ENCODE data around the gene AACS. TPM values are rescaled to one million over a fixed set of nuclear protein-coding genes. Genes with fewer than 3 reads are reported as not detected.

AACS gene
- polyA plus RNA-seq, 12 donors = 17.2 to 45.2 (median 32.3) TPM; not detected in 1

- DNase-seq = no peak
These were observed 84.2 kb downstream of the AACS start for GRCh38 chr12:125149160-125150108.

- no peak for DNase-seq
These were observed 86.0 kb downstream of the AACS start for GRCh38 chr12:125151284-125151683.

DNA sequence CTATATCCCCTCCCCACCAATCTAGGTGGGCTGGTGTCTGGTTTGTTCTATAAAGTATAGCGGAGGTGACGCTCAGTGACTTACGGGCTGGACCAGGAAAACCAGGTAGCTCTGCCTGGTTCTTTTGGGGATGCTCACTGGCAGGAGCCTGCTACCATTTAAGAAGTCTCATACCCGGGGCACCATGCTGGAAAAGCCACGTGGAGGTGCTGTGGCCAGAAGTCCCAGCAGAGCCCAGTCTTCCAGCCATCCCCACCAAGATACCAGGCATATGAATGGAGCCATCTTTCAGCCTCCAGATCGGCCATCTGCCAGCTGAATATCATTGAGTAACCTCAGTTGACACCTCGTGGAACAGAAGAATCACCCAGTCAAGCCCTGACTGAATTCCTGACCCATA, 87.2 kb downstream of the AACS start:
- no peak for DNase-seq

GRCh38 chr12:125155366-125155765, 90.1 kb downstream of the AACS start:
- DNase-seq = no peak

DNA sequence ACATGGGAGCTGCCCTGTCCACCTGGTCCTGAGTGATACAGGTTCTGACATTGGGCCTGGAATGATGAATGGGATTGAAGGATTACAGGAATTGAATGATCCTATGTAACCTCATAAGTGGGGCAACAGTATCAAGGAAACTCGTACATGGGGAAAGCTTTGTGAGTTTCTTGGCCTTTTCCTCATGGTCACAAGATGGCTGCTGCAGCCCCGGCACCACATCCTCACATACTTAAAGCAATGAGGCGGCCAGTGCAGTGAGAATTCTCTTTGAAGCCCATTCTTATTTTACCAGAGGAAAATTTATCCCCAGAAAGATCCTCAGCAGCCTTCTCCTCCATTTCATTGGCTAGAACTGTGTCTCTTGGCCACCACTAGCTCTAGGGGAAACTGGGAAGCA, 91.9 kb downstream of the AACS start:
- no peak for DNase-seq

DNA sequence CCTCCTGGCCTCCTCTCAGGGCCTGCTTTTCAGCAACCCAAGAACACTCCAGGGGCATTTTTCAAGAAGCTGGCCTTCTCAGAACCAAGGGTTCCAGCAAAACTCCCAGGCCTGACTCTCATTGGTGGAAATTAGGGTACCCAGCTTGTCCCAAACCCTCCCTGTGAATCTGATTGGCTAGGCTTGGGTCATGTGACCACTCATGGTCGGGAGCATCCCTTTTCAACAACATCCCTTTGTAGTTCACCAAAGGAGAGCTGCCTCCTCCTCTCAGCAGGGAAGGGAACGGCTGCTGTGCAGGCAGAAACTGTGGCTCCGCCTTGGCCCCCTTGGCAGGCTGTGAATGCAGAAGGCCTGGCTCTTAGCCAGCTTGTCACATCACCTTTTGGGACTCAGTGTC, 94.5 kb downstream of the AACS start:
- no peak for DNase-seq

DNA sequence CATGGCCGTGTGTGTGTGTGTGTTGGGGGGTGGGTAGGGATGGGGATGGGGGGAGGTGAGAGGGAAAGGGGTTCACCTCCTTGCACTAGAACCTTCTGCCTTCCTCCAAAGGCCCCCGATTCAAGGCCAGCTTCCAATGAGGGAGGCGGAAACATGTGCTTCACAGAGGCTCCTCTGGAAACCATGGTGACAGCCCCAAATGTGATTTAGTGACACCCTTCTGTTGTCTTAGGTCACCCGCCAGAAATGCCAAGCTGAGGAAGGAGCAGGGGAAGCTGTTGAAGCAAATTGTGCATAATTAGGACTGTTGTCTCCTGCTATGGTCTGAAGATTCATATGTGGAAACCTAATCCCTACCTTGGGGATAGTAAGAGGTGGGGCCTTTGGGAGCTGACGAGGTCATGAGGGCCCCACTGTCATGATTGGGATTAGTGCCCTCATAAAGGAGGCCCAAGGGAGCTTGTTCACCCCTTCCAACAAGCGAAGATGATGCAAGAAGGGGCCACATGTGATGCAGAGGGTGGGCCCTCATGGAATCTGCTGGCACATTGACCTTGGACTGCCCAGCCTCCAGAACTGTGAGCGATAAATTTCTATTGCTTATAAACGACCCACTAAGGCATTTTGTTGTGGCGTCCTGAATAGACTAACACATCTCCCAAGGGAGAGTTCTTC, 95.2 kb downstream of the AACS start:
- DNase-seq = no peak

- no peak for DNase-seq
These were observed 96.4 kb downstream of the AACS start for GRCh38 chr12:125161712-125162022.

GRCh38 chr12:125162489-125163028, 97.3 kb downstream of the AACS start:
- DNase-seq = no peak

DNA sequence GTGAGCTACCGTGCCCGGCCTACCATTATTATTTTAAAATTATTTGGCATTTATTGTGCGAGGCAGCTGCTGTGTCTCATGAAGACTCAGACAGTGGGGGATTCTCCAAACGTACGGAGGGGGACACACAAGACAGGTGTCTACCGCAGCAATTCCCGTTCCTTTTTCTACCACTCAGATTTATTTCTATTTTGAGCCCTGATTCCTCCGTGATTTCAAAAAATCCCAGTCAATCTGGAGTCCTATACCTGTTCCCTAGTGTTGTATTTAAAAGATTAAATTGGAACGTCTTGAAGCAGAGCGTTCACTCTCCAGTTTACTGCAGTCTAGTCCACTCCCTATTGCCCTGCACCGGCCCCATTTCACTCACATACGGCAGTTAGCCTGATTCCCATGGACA, 97.9 kb downstream of the AACS start:
- no peak for DNase-seq

DNA sequence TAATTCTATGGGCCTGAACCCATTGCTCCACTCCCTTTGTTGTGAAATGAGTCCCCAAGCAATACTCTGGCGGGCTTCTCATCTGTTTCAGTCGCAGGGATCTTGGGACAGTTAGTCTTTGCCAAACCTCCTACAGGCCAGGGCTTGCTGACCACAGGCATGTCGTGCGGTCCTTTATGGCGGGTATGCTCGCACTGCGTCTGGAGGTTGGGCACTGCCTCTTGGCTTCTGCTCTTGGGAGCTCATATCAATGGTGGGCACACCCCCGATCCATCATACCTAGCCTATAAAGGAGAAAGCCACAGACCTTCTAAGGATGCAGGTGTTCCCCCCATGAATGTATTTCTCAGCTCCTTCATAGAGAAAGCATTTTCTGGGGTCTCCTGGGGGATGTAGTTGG, 99.3 kb downstream of the AACS start:
- no peak for DNase-seq

- DNase-seq = no peak
These were observed 100.8 kb downstream of the AACS start for GRCh38 chr12:125166041-125166440.

- DNase-seq = no peak
These were observed 102.4 kb downstream of the AACS start for GRCh38 chr12:125167658-125168057.

- DNase-seq = no peak
These were observed 104.2 kb downstream of the AACS start for GRCh38 chr12:125169451-125169850.

DNA sequence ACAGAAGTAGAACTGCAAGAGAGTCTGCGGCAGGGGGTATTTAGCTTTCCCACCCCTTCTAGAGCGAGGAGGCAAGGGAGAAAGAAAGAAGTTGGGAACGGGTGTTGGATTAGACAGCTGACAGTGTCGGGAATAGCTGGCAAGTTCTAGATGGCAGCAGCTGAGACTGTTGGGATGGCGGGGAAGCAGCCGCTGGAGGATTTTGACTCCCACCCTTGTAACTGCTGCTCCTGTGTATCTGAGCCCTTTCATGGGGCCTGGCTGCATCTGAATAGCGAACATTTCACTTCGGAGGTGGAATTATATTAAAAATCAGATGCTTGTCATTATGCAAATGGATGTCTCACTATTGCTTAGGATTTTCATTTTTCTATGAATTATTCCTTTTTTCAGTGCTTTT, 104.6 kb downstream of the AACS start:
- no peak for DNase-seq

DNA sequence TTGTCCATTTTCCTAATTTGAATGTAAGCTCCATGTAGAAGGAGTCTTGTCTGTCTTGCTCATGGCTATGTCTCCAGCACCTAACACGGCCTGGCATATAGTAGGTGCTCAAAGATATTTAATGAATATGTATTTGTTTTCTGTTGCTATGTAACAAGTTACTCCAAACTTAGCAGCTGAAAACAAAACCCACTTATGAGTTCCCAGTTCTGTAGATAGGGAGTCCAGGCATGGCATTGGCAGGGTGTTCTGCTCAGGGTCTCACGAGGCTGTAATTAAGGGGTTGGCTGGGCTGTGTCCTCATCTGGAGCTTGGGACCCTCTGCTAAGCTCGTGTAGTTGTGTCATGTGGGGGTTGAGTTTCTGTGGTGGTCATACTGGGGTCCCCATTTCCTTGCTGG, 106.0 kb downstream of the AACS start:
- no peak for DNase-seq

GRCh38 chr12:125172231-125172850, 107.1 kb downstream of the AACS start:
- DNase-seq = no peak

GRCh38 chr12:125175576-125175975, 110.3 kb downstream of the AACS start:
- DNase-seq = no peak

DNA sequence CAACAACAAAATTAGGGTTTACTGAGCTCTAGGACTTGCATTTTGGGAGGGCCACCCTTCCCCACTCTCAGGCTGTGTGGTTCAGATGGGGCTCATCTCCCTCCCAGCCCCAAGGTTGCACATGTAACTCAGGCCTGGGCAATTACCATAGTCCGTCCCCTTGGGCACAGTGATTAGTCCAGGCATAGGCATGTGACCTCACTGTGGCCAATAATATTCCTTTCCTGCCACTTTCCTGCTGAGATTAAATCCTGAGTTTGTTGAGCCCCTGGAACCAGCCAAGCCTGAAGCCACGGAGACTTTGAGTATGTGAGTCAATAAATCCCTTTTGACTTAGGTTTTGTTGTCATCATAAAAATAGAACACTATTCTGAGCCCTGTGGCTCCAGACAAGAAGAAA, 113.0 kb downstream of the AACS start:
- DNase-seq = no peak

DNA sequence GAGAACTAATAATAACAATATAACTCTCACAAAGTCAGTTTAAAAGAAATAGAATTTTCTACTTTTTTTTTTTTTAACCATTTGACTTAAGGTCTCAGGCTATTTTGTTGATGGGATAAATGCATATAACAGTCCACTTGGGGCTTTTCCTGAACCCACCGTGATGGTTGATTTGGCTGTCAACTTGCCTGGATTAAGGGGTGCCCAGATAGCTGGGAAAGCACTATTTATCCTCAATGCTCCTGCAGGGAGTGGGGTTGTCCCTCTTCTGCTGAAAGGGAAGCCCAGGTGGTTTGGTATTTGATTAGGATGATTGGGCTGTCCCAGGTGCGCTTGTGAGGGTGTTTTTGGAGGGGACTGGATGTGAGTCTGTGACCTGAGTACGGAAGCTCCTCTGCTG, 114.9 kb downstream of the AACS start:
- no peak for DNase-seq

DNA sequence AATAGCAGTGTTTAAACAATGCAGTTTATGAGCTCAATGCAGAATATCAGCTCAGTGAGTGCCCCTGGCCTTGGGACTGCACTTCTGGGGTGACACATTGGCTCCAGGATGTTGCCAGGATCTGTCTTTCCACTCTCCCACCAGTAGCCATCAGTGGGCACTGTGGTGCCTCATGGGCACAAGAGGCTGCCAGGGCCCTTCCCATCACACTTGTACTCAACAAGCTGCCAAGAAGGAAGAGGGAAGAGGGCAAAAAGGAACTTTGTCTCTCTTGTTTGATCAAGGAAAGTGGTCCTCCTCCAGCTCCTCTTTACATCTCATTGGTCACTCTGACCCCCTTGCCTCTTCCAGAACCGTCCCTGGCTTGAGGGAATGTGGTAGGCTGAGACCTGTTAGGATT, 115.9 kb downstream of the AACS start:
- no peak for DNase-seq

- DNase-seq = peak; percentile 80
These were observed 118.2 kb downstream of the AACS start for GRCh38 chr12:125183187-125184067.
